Sigmoid colon (tissue), 7 donors: Measurements from ENCODE around the gene C19orf44. TPM values are rescaled to one million over a fixed set of nuclear protein-coding genes. Genes with fewer than 3 reads are reported as not detected.

Source experiments
- DNase-seq: peaks from one replicate; pipeline ENCODE4 v3.0.0-alpha.2; 2019
- H3K27ac ChIP-seq, 4 donors: fragments of 200-600 bp; sonication (generic); one replicate each; pipeline ENCODE4 v1.5.1; 2016 to 2019; ENCODE audit warnings: mild to moderate bottlenecking in 1 of 4
- H3K27me3 ChIP-seq, 3 donors: fragments of 200-600 bp; sonication (generic); one replicate each; pipeline ENCODE4 v1.5.1; 2019; ENCODE audit warnings: mild to moderate bottlenecking in 1 of 3
- H3K36me3 ChIP-seq, 4 donors: fragments of 200-600 bp; sonication (generic); one replicate each; pipeline ENCODE4 v1.5.1; 2016 to 2019
- H3K4me1 ChIP-seq, 4 donors: fragments of 200-600 bp; sonication (generic); one replicate each; pipeline ENCODE4 v1.5.1; 2017 to 2019
- H3K4me3 ChIP-seq, 4 donors: fragments of 200-600 bp; sonication (generic); one replicate each; pipeline ENCODE4 v1.5.1; 2017 to 2019; ENCODE audit warnings: mild to moderate bottlenecking in 2 of 4, moderate library complexity in 1 of 4
- H3K9me3 ChIP-seq, 4 donors: fragments of 200-600 bp in 3 of 4; sonication (generic) in 3 of 4; one replicate each; pipeline versions ENCODE4 v1.5.1 to v1.6.1; 2013 to 2019
- CTCF ChIP-seq, 4 experiments: fragments of 450-650 bp in 3 of 4; fragments of 200-600 bp in 1 of 4; IDR thresholded peaks; one replicate each; pipeline ENCODE4 v1.5.1; 2016 to 2019; ENCODE audit warnings: antibody characterized with exemption in 4 of 4, mild to moderate bottlenecking in 3 of 4, moderate library complexity in 2 of 4
- EP300 ChIP-seq, 4 donors: sonication (generic); formaldehyde crosslinking; IDR thresholded peaks; one replicate each; pipeline ENCODE4 v1.6.1; 2017; ENCODE audit warnings: antibody characterized with exemption in 4 of 4
- POLR2A ChIP-seq, 2 donors: fragments of 450-650 bp; IDR thresholded peaks; one replicate each; pipeline ENCODE4 v1.6.1; 2016; ENCODE audit warnings: antibody characterized with exemption in 2 of 2, mild to moderate bottlenecking in 2 of 2, moderate library complexity in 2 of 2
- POLR2AphosphoS5 ChIP-seq, 4 donors: sonication (generic); formaldehyde crosslinking; IDR thresholded peaks; one replicate each; pipeline ENCODE4 v1.6.1; 2017; ENCODE audit warnings: antibody characterized with exemption in 4 of 4
- WGBS, 2 donors: extraction: QIAGEN DNeasy Blood & Tissue Kit; methylation state at CpG; one replicate each; pipeline ENCODE4 v1.1.7; 2013; 5-methylcytosine and 5-hydroxymethylcytosine counted together
- intact Hi-C: fragments of 100-400 bp; cut with DNase I; formaldehyde crosslinking; loops from one replicate; pipeline ENCODE4 v1.15.1; 2023
- polyA plus RNA-seq, 3 donors: library from polyadenylated mRNA; stranded (reverse); fragments of 200-250 nt; gene quantifications; one replicate each; pipeline ENCODE4 v1.2.3, GENCODE V29; 2013
- small RNA-seq, 3 donors: library from RNA; depleted of rRNA; stranded (forward); fragments of <200 nt; gene quantifications; one replicate each; pipeline ENCODE3, GENCODE V24; 2016
- total RNA-seq, 4 donors: library from RNA; depleted of rRNA; stranded (reverse); fragments of >200 nt; gene quantifications; one replicate each; pipeline ENCODE4 v1.1.0, GENCODE V29; 2016
- donor health status: healthy with polysubstance abuse.
- donor health status: Bipolar disorder and iron deficiency.
- donor health status: healthy.

C19orf44 gene
- total and polyA plus RNA-seq, 7 donors = 1.8 to 10.0 (median 3.8) TPM

DNA sequence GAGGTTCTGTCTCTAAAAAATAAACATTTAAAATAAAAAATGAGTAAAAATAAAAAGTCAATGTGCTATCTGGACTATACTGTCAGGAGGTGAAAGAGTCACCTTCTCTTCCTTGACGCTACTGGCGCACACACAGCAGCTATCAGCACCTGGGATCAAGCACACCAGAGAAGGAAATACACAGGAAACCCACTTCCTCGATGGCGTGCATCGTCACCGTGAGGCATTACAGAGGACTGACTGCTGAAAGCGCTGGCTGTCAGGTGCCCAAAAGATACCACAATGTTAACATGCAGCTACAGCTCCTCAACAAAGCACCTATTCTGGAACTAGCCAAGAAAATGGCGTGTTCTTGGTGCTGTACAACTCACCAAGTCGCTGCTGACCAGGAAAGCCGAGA is 70.0 kb downstream of the C19orf44 start:
- H3K4me1 ChIP-seq = peaks cover 0 to 17% (median 10%) of the 10 kb centered on the region in 4 donors
- DNase-seq = no peak
- WGBS, 2 donors = 49 to 87% methylated on average over 10 of the region's 10 CpGs
- H3K27me3 ChIP-seq = no peaks in the 10 kb centered on the region
- intact Hi-C loops = no loop called here
- no peak overlapping the region for H3K27ac ChIP-seq
- H3K9me3 ChIP-seq = no peaks in the 10 kb centered on the region
- TF ChIP-seq POLR2AphosphoS5 (IDR thresholded peaks at IDR 0.05) (no peak), CTCF (IDR thresholded peaks at IDR 0.05) (no peak), EP300 (IDR thresholded peaks at IDR 0.05) (no peak), POLR2A (IDR thresholded peaks at IDR 0.05) (no peak)
- H3K4me3 ChIP-seq = no peak overlapping the region
- H3K36me3 ChIP-seq = peaks cover 0 to 73% (median 37%) of the 10 kb centered on the region in 4 donors

GRCh38 chr19:16566702-16567101 is 70.5 kb downstream of the C19orf44 start:
- no peaks in the 10 kb centered on the region for H3K27me3 ChIP-seq
- 94% methylated on average over 5 of the region's 5 CpGs for WGBS, 2 donors
- peaks cover 0 to 22% (median 15%) of the 10 kb centered on the region in 4 donors for H3K4me1 ChIP-seq
- H3K36me3 ChIP-seq = peaks cover 0 to 67% (median 34%) of the 10 kb centered on the region in 4 donors
- H3K27ac ChIP-seq = no peak overlapping the region
- intact Hi-C loops = no loop called here
- no peak overlapping the region for H3K4me3 ChIP-seq
- no peak for TF ChIP-seq EP300 (IDR thresholded peaks at IDR 0.05)
- no peak for TF ChIP-seq CTCF (IDR thresholded peaks at IDR 0.05)
- no peak for TF ChIP-seq POLR2AphosphoS5 (IDR thresholded peaks at IDR 0.05)
- TF ChIP-seq POLR2A (IDR thresholded peaks at IDR 0.05) = no peak
- H3K9me3 ChIP-seq = no peaks in the 10 kb centered on the region
- no peak for DNase-seq

DNA sequence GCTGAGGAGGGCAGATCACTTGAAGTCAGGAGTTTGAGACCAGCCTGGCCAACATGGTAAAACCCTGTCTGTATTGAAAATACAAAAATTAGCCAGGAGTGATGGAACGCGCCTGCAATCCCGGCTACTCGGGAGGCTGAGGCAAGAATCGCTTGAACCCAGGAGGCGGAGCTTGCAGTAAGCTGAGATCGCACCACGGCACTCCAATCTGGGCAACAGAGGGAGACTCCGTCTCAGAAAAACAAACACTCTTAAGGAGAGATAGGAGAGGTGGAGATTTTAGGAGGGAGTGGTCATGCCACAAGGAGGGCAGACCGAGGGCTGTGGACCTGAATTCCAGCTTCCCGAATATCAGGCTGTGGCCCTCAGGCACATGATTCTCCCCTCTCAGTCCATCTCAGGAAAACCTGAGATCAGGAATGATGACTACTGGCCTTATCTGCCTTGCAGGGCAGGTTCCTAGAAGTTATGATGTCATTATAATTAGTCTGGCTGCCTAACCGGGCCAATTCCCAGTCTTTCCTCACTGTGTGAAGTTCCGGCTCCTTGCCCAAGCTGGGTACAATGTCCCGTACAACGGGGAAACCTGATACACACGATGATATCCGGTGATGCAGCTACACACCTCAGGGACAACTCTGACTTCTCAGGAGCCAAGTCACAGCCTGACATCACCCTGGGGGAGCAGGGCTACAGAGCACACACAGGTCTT is 73.6 kb downstream of the C19orf44 start:
- 90 to 95% methylated on average over 17 of the region's 17 CpGs for WGBS, 2 donors
- no peak overlapping the region for H3K4me3 ChIP-seq

More for the DNA sequence above, 73.6 kb downstream of the C19orf44 start:
- intact Hi-C loops = loop anchor here (2.0 to 5.0 kb wide), 3 partner anchors 27 to 93 kb away; partner anchors contain the start of genes CHERP, SMIM7 and TMEM38A
- Histone ChIP-seq H3K9me3 (no peaks in the 10 kb centered on the region), H3K27me3 (no peaks in the 10 kb centered on the region), H3K4me1 (peaks cover 0 to 42% (median 36%) of the 10 kb centered on the region in 4 donors), H3K27ac (no peak overlapping the region), H3K36me3 (peaks cover 0 to 37% (median 21%) of the 10 kb centered on the region in 4 donors)
- DNase-seq = no peak
- no peak for TF ChIP-seq POLR2AphosphoS5 (IDR thresholded peaks at IDR 0.05)
- TF ChIP-seq CTCF (IDR thresholded peaks at IDR 0.05) = no peak
- no peak for TF ChIP-seq EP300 (IDR thresholded peaks at IDR 0.05)
- TF ChIP-seq POLR2A (IDR thresholded peaks at IDR 0.05) = no peak

Small RNAs within 50 kb of the gene (small RNA-seq; reads per million reads assigned to genes)
- gene RN7SL146P = 0 reads per million in 3 donors

Other genes with a start within 250 kb of the C19orf44 start
- 10 to 100 TPM; 17.1 to 49.3 (median 28.3) TPM for gene KLF2, start 171.6 kb upstream of the C19orf44 start, total RNA-seq
- gene KLF2, start 171.6 kb upstream of the C19orf44 start, polyA plus RNA-seq = 10 to 100 TPM in 1 of 3 donors, 1 to 10 TPM in 2; 2.8 to 25.9 (median 3.6) TPM
- 10 to 100 TPM; 15.0 to 38.2 (median 17.9) TPM for gene EPS15L1, start 24.4 kb upstream of the C19orf44 start, total RNA-seq
- 10 to 100 TPM; 14.4 to 25.6 (median 15.7) TPM for gene EPS15L1, start 24.4 kb upstream of the C19orf44 start, polyA plus RNA-seq
- gene CALR3, start 227 bp upstream of the C19orf44 start, total RNA-seq = not detected
- gene CALR3, start 227 bp upstream of the C19orf44 start, polyA plus RNA-seq = not detected
- 1 to 10 TPM; 5.6 to 8.6 (median 6.6) TPM for gene CHERP, start 46.0 kb downstream of the C19orf44 start, total RNA-seq
- 10 to 100 TPM in 2 of 3 donors, 1 to 10 TPM in 1; 9.5 to 32.7 (median 14.4) TPM for gene CHERP, start 46.0 kb downstream of the C19orf44 start, polyA plus RNA-seq
- gene SLC35E1, start 76.0 kb downstream of the C19orf44 start, total RNA-seq = 10 to 100 TPM; 20.3 to 27.4 (median 23.1) TPM
- gene SLC35E1, start 76.0 kb downstream of the C19orf44 start, polyA plus RNA-seq = 10 to 100 TPM in 2 of 3 donors, 1 to 10 TPM in 1; 9.7 to 26.6 (median 10.8) TPM
- 1 to 10 TPM; 5.3 to 6.5 (median 5.9) TPM for gene MED26, start 131.8 kb downstream of the C19orf44 start, total RNA-seq
- 1 to 10 TPM; 3.0 to 7.9 (median 4.6) TPM for gene MED26, start 131.8 kb downstream of the C19orf44 start, polyA plus RNA-seq
- 100 to 1,000 TPM in 2 of 4 donors, 10 to 100 TPM in 2; 65.2 to 110 (median 86.2) TPM for gene SMIM7, start 163.8 kb downstream of the C19orf44 start, total RNA-seq
- 10 to 100 TPM; 82.5 to 99.7 (median 88.5) TPM for gene SMIM7, start 163.8 kb downstream of the C19orf44 start, polyA plus RNA-seq
- 1 to 10 TPM; 2.3 to 7.5 (median 4.2) TPM for gene TMEM38A, start 164.7 kb downstream of the C19orf44 start, total RNA-seq
- 1 to 10 TPM; 1.2 to 5.5 (median 2.3) TPM for gene TMEM38A, start 164.7 kb downstream of the C19orf44 start, polyA plus RNA-seq
- under 1 TPM in 1 of 4 donors, not detected in 3; under 0.01 TPM for gene NWD1, start 223.5 kb downstream of the C19orf44 start, total RNA-seq
- under 1 TPM in 2 of 3 donors, not detected in 1; under 0.01 to 0.07 TPM for gene NWD1, start 223.5 kb downstream of the C19orf44 start, polyA plus RNA-seq